Measurements from ENCODE around the gene CHRNA10. TPM values are rescaled to one million over a fixed set of nuclear protein-coding genes. Genes with fewer than 3 reads are reported as not detected.
"Not testable (repeated sequence)": the region's sequence is repeated elsewhere in the genome, so short reads cannot be mapped to it uniquely, and the experiment has no call there.

CHRNA10 gene
- polyA plus RNA-seq, 1 donor from 2014 or later = 0.21 TPM

GRCh38 chr11:3674189-3674588 lies 3.0 kb upstream of the CHRNA10 start:
- Mint-ChIP-seq H3K4me1 (peaks cover 0 to 2% (median 0%) of the 10 kb centered on the region in 3 donors), H3K9me3 (no peaks in the 10 kb centered on the region)

GRCh38 chr11:3669742-3670183 lies 1.4 kb downstream of the CHRNA10 start:
- peaks cover 0 to 2% (median 0%) of the 10 kb centered on the region in 3 donors for H3K4me1 Mint-ChIP-seq
- no peaks in the 10 kb centered on the region for H3K9me3 Mint-ChIP-seq
- H3K27me3 Mint-ChIP-seq = no peaks in the 10 kb centered on the region
- H3K27ac Mint-ChIP-seq = peak overlapping the region in 1 of 3 donors; percentile 83
- H3K36me3 Mint-ChIP-seq = peaks cover 7% of the 10 kb centered on the region
- H3K4me3 Mint-ChIP-seq = no peak overlapping the region

More at GRCh38 chr11:3674189-3674588, 3.0 kb upstream of the CHRNA10 start:
- Mint-ChIP-seq H3K27ac (no peak overlapping the region), H3K4me3 (no peak overlapping the region), H3K27me3 (no peaks in the 10 kb centered on the region), H3K36me3 (peaks cover 9% of the 10 kb centered on the region)

DNA sequence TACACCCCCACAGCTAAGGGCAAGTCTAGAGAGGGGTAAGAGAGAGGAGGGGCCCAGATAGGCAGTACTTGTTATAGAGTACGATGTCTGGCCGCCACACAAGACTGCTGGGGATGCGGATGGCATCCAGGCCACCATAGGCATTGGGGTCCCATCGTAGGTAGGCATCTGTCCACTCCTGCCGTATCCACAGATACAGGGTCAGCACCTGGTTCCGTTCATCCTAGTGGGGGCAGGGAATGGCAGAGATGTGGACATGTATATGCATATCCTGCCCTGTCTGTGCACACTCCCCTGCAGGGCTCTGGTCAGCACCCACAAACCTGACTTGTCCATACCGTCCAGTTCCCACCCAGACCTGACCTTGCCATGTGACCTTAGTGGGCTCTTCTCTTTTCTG lies 2.1 kb downstream of the CHRNA10 start:
- Mint-ChIP-seq H3K27ac (peak overlapping the region in 1 of 3 donors; percentile 83), H3K4me3 (no peak overlapping the region), H3K27me3 (no peaks in the 10 kb centered on the region), H3K36me3 (peaks cover 7% of the 10 kb centered on the region), H3K9me3 (no peaks in the 10 kb centered on the region), H3K4me1 (peaks cover 0 to 2% (median 0%) of the 10 kb centered on the region in 3 donors)

GRCh38 chr11:3667149-3668035 lies 3.8 kb downstream of the CHRNA10 start:
- no peak overlapping the region for H3K4me3 Mint-ChIP-seq
- peaks cover 10% of the 10 kb centered on the region for H3K36me3 Mint-ChIP-seq
- H3K9me3 Mint-ChIP-seq = no peaks in the 10 kb centered on the region
- no peak overlapping the region for H3K27ac Mint-ChIP-seq
- no peaks in the 10 kb centered on the region for H3K27me3 Mint-ChIP-seq
- H3K4me1 Mint-ChIP-seq = peaks cover 0 to 2% (median 0%) of the 10 kb centered on the region in 3 donors

GRCh38 chr11:3666023-3666530 lies 5.1 kb downstream of the CHRNA10 start:
- H3K27ac Mint-ChIP-seq = no peak overlapping the region
- H3K4me3 Mint-ChIP-seq = no peak overlapping the region
- H3K4me1 Mint-ChIP-seq = no peaks in the 10 kb centered on the region
- no peaks in the 10 kb centered on the region for H3K27me3 Mint-ChIP-seq
- no peaks in the 10 kb centered on the region for H3K9me3 Mint-ChIP-seq
- H3K36me3 Mint-ChIP-seq = peaks cover 8% of the 10 kb centered on the region

- no peaks in the 10 kb centered on the region for H3K4me1 Mint-ChIP-seq
- peaks cover 7% of the 10 kb centered on the region for H3K36me3 Mint-ChIP-seq
- H3K27me3 Mint-ChIP-seq = no peaks in the 10 kb centered on the region
- peak overlapping the region in 1 of 3 donors; percentile 13 for H3K27ac Mint-ChIP-seq
- no peaks in the 10 kb centered on the region for H3K9me3 Mint-ChIP-seq
- H3K4me3 Mint-ChIP-seq = no peak overlapping the region
These were observed 5.7 kb downstream of the CHRNA10 start for GRCh38 chr11:3665336-3666022.

- H3K27ac Mint-ChIP-seq = no peak overlapping the region
- no peaks in the 10 kb centered on the region for H3K4me1 Mint-ChIP-seq
- no peak overlapping the region for H3K4me3 Mint-ChIP-seq
- no peaks in the 10 kb centered on the region for H3K9me3 Mint-ChIP-seq
- H3K36me3 Mint-ChIP-seq = peaks cover 4% of the 10 kb centered on the region
- no peaks in the 10 kb centered on the region for H3K27me3 Mint-ChIP-seq
These were observed 7.1 kb downstream of the CHRNA10 start for GRCh38 chr11:3664032-3664630.

DNA sequence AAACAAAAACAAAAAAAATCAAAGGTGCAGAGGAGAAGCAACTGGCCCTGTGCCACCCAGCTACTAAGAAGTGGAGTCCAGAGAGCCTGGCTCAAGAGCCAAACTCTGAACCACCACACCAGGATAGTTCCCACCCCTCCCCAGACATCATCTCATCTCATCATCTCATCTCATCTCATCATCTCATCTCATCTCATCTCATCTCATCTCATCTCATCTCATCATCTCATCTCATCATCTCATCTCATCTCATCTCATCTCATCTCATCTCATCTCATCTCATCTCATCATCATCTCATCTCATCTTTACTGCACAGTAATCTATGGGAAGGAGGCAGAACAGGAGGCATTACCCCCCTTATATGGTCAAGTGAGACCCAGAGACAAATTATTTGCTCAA lies 8.3 kb downstream of the CHRNA10 start:
- H3K4me3 Mint-ChIP-seq = no peak overlapping the region
- no peaks in the 10 kb centered on the region for H3K4me1 Mint-ChIP-seq
- H3K9me3 Mint-ChIP-seq = no peaks in the 10 kb centered on the region
- peaks cover 3% of the 10 kb centered on the region for H3K36me3 Mint-ChIP-seq
- no peaks in the 10 kb centered on the region for H3K27me3 Mint-ChIP-seq
- no peak overlapping the region for H3K27ac Mint-ChIP-seq

DNA sequence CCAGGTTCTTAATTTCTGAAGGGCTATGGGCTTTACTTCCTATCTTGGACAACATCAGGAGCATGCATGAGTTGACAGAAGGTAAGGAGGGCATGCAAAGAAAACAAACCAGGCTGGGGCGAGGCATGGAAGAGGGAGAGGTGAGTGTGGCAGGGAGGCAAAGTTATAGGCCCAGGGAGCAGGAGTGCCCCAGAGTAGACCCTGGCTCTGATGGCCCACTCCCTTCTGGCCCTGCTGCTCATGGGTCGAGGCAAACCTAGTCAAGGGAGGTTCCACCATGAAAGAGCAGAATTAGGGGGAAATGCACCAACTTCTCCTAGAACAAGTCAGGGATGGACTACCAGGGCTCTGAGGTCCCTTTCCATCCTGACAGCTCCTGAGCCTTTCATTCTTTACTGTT lies 10.2 kb downstream of the CHRNA10 start:
- no peaks in the 10 kb centered on the region for H3K27me3 Mint-ChIP-seq
- no peak overlapping the region for H3K27ac Mint-ChIP-seq

GRCh38 chr11:3659595-3660515 lies 11.3 kb downstream of the CHRNA10 start:
- Mint-ChIP-seq H3K27me3 (peaks cover 3% of the 10 kb centered on the region), H3K36me3 (peaks cover 3% of the 10 kb centered on the region), H3K9me3 (no peaks in the 10 kb centered on the region), H3K4me3 (no peak overlapping the region), H3K4me1 (no peaks in the 10 kb centered on the region), H3K27ac (no peak overlapping the region)

More for the DNA sequence above, 10.2 kb downstream of the CHRNA10 start:
- H3K4me3 Mint-ChIP-seq = no peak overlapping the region
- no peaks in the 10 kb centered on the region for H3K9me3 Mint-ChIP-seq
- H3K36me3 Mint-ChIP-seq = peaks cover 3% of the 10 kb centered on the region
- H3K4me1 Mint-ChIP-seq = no peaks in the 10 kb centered on the region

DNA sequence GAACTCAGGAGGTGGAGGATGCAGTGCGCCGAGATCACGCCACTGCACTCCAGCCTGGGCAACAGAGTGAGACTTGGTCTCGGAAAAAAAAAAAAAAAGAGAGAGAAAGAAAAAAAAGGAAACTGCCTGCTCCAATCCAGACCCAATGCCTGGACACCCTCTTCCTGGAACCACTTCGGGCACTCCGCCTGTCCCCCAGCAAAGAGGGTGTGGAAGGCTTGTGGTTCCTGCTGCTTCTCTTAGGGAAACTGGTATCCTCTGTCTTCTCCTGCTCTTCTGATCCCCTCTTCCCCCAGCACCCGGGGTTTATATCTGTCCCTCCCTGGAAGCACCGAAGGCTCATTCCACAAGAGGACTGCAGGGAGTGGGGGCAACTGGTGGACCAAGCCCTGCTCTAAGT lies 12.9 kb downstream of the CHRNA10 start:
- H3K9me3 Mint-ChIP-seq = no peaks in the 10 kb centered on the region
- H3K36me3 Mint-ChIP-seq = no peaks in the 10 kb centered on the region
- H3K27ac Mint-ChIP-seq = no peak overlapping the region
- H3K27me3 Mint-ChIP-seq = peaks cover 3% of the 10 kb centered on the region
- no peaks in the 10 kb centered on the region for H3K4me1 Mint-ChIP-seq
- no peak overlapping the region for H3K4me3 Mint-ChIP-seq

DNA sequence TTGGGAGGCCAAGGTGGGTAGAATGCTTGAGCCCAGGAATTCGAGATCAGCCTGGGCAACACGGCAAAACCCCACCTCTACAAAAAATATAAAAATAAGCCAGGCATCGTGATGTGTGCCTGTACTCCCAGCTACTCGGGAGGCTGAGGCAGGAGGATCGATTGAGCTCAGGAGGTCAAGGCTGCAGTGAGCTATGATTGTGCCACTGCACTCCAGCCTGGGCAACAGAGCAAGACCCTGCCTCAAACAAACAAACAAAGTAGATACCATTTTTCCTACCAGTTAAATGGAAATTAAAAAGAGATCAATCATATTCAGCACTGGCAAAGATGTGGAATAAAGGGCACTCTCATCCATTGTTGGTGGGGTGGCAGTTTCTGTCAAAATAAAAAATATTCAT lies 13.9 kb downstream of the CHRNA10 start:
- H3K4me1 Mint-ChIP-seq, H3K27me3 Mint-ChIP-seq, H3K4me3 Mint-ChIP-seq, H3K36me3 Mint-ChIP-seq, H3K9me3 Mint-ChIP-seq, H3K27ac Mint-ChIP-seq: not testable (repeated sequence)

- Mint-ChIP-seq H3K27ac (no peak overlapping the region), H3K36me3 (no peaks in the 10 kb centered on the region), H3K4me3 (peak overlapping the region in 1 of 4 donors; percentile 33), H3K27me3 (peaks cover 6% of the 10 kb centered on the region), H3K4me1 (no peaks in the 10 kb centered on the region), H3K9me3 (no peaks in the 10 kb centered on the region)
These were observed 15.6 kb downstream of the CHRNA10 start for GRCh38 chr11:3655547-3655946.

DNA sequence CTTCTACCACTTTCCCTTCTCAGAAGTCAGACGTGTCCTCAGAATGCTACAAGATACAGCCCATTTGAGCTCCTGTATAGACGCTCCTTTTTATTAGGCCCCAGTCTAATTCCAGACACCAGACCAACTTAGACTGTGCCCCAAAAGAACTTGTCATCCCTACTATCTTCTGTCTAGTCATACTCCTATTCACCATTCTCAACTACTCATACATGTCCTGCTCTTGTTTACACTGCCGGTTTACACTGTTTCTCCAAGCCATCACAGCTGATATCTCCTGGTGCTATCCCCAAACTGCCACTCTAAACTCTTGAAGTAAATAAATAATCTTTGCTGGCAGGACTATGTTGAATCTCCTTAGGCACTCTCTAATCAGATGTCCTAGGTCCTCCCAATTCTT lies 18.7 kb downstream of the CHRNA10 start:
- H3K27me3 Mint-ChIP-seq = peaks cover 17% of the 10 kb centered on the region
- H3K4me1 Mint-ChIP-seq, H3K27ac Mint-ChIP-seq, H3K4me3 Mint-ChIP-seq, H3K9me3 Mint-ChIP-seq, H3K36me3 Mint-ChIP-seq: not testable (repeated sequence)
